Cortex of kidney (tissue), 1 donor: Measurements from ENCODE around the gene ZNF619.

ENCODE experiments used
- DNase-seq: peaks from one replicate; lab custom pipeline; 2025; lab: John Stamatoyannopoulos, UW

Gene ZNF619

GRCh38 chr3:40534283-40534682, 57.4 kb downstream of the ZNF619 start:
- no peak for DNase-seq
